H1 (cell line): ENCODE measurements around the gene FOXF1. TPM values are rescaled to one million over a fixed set of nuclear protein-coding genes. Genes with fewer than 3 reads are reported as not detected.

Source experiments
- CTCF ChIA-PET: fragments of 300-600 bp; sonication (Branson Sonifier 250); formaldehyde crosslinking; loops from one replicate; lab custom pipeline; 2021; ENCODE audit not compliant: partially characterized antibody; lab: Charles Lee
- POLR2A ChIA-PET: fragments of 300-600 bp; sonication (Branson Sonifier 250); formaldehyde crosslinking; loops from one replicate; lab custom pipeline; 2021; ENCODE audit warnings: inconsistent platforms; ENCODE audit not compliant: partially characterized antibody; lab: Charles Lee
- DNase-seq, 2 experiments: peaks; one replicate each; pipeline versions ENCODE4 v3.0.0 to v3.0.0-alpha.2; 2010 to 2022; ENCODE audit warnings: low spot score in 2 of 2, low read depth in 1 of 2, mixed read lengths in 1 of 2
- FAIRE-seq: peaks from 2 replicates; lab custom pipeline; 2011; peaks lifted over from hg19 to GRCh38; lab: Jason Lieb, UNC
- H2AFZ ChIP-seq: 2 replicates; pipeline ENCODE4 v1.8.1; 2012; ENCODE audit warnings: low read length, inconsistent platforms
- H2AK5ac ChIP-seq: 2 replicates; pipeline ENCODE4 v1.6.1; 2013; ENCODE audit warnings: low read depth, low read length
- H2BK120ac ChIP-seq: replicated peaks from 2 replicates; pipeline ENCODE3; 2013; ENCODE audit warnings: low read depth, low read length, inconsistent platforms
- H2BK12ac ChIP-seq: 2 replicates; pipeline ENCODE4 v1.6.1; 2013; ENCODE audit warnings: low read depth, low read length
- H2BK15ac ChIP-seq: 2 replicates; pipeline ENCODE4 v1.6.1; 2013; ENCODE audit warnings: low read length
- H2BK20ac ChIP-seq: 2 replicates; pipeline ENCODE4 v1.6.1; 2013; ENCODE audit warnings: low read length
- H2BK5ac ChIP-seq: 2 replicates; pipeline ENCODE4 v1.6.1; 2013; ENCODE audit warnings: low read depth, low read length
- H3K14ac ChIP-seq: 2 replicates; pipeline ENCODE4 v1.6.1; 2013; ENCODE audit warnings: inconsistent platforms; ENCODE audit not compliant: insufficient read length
- H3K18ac ChIP-seq: 2 replicates; pipeline ENCODE4 v1.6.1; 2013; ENCODE audit warnings: low read length; ENCODE audit errors: extremely low read depth
- H3K23ac ChIP-seq: 2 replicates; pipeline ENCODE4 v1.6.1; 2013; ENCODE audit warnings: inconsistent platforms; ENCODE audit not compliant: insufficient read length
- H3K23me2 ChIP-seq: 2 replicates; pipeline ENCODE4 v1.6.1; 2013; ENCODE audit warnings: low read depth, low read length
- H3K27ac ChIP-seq: 2 replicates; pipeline ENCODE4 v1.6.1; 2011; ENCODE audit warnings: low read depth, low read length, inconsistent platforms
- H3K27me3 ChIP-seq, 4 experiments: replicated peaks in 1 of 4; 1 replicate in 1 of 4; 2 replicates in 3 of 4; pipeline versions ENCODE4 v1.6.1 to v1.8.1; 2011 to 2013; ENCODE audit warnings: low read length in 3 of 4, mild to moderate bottlenecking in 3 of 4, inconsistent platforms in 2 of 4, mixed read lengths in 2 of 4, moderate library complexity in 1 of 4; ENCODE audit not compliant: control insufficient read depth in 3 of 4, insufficient read depth in 3 of 4; ENCODE audit errors: extremely low read depth in 1 of 4
- H3K36me3 ChIP-seq, 4 experiments: 2 replicates each; pipeline versions ENCODE4 v1.6.1 to v1.8.1; 2011 to 2013; ENCODE audit warnings: mild to moderate bottlenecking in 4 of 4, low read length in 3 of 4, moderate library complexity in 2 of 4, control low read depth in 1 of 4, inconsistent platforms in 1 of 4; ENCODE audit not compliant: insufficient read depth in 4 of 4, control insufficient read depth in 2 of 4
- H3K4ac ChIP-seq: replicated peaks from 2 replicates; pipeline ENCODE3; 2013; ENCODE audit warnings: low read length, low read depth, mixed read lengths, inconsistent platforms; ENCODE audit not compliant: insufficient read length
- H3K4me1 ChIP-seq, 4 experiments: replicated peaks in 1 of 4; 1 replicate in 1 of 4; 2 replicates in 3 of 4; pipeline versions ENCODE4 v1.6.1 to v1.8.1; 2011 to 2013; ENCODE audit warnings: low read length in 3 of 4, inconsistent platforms in 2 of 4, mixed read lengths in 1 of 4; ENCODE audit not compliant: insufficient read depth in 4 of 4, control insufficient read depth in 3 of 4
- H3K4me2 ChIP-seq, 2 experiments: 2 replicates each; pipeline versions ENCODE4 v1.6.1 to v1.8.1; 2011 to 2013; ENCODE audit warnings: low read depth in 2 of 2, low read length in 2 of 2, control low read depth in 1 of 2, inconsistent platforms in 1 of 2, mild to moderate bottlenecking in 1 of 2; ENCODE audit not compliant: insufficient read depth in 1 of 2
- H3K4me3 ChIP-seq, 4 experiments: fragments of 200-600, 300-600 bp in 1 of 4; sonication (generic), shearing (Covaris generic), sonication (Bioruptor Twin) in 1 of 4; 2 replicates each; pipeline versions ENCODE4 v1.5.1 to v1.8.1; 2011 to 2016; ENCODE audit warnings: low read length in 4 of 4, low read depth in 3 of 4, control low read depth in 2 of 4, inconsistent platforms in 2 of 4, mild to moderate bottlenecking in 2 of 4, mixed read lengths in 1 of 4, moderate library complexity in 1 of 4; ENCODE audit not compliant: insufficient read depth in 2 of 4; ENCODE audit errors: extremely low read depth in 1 of 4
- H3K56ac ChIP-seq: replicated peaks from 2 replicates; pipeline ENCODE3; 2013; ENCODE audit warnings: low read depth, mild to moderate bottlenecking, mixed read lengths, low read length, inconsistent platforms; ENCODE audit not compliant: insufficient read length
- H3K79me1 ChIP-seq: 2 replicates; pipeline ENCODE4 v1.6.1; 2013; ENCODE audit warnings: low read depth, low read length, control low read depth
- H3K79me2 ChIP-seq, 2 experiments: 2 replicates each; pipeline versions ENCODE4 v1.6.1 to v1.8.1; 2012 to 2013; ENCODE audit warnings: low read length in 2 of 2, mild to moderate bottlenecking in 2 of 2, inconsistent platforms in 1 of 2; ENCODE audit not compliant: insufficient read depth in 2 of 2, control insufficient read depth in 1 of 2
- H3K9ac ChIP-seq, 4 experiments: replicated peaks in 1 of 4; 1 replicate in 1 of 4; 2 replicates in 3 of 4; pipeline versions ENCODE4 v1.6.1 to v1.8.1; 2011 to 2013; ENCODE audit warnings: low read depth in 3 of 4, low read length in 3 of 4, control low read depth in 2 of 4, mild to moderate bottlenecking in 2 of 4, moderate library complexity in 2 of 4, inconsistent platforms in 1 of 4; ENCODE audit errors: extremely low read depth in 1 of 4
- H3K9me3 ChIP-seq, 2 experiments: 2 replicates each; pipeline versions ENCODE4 v1.6.1 to v1.8.1; 2012 to 2013; ENCODE audit warnings: mild to moderate bottlenecking in 2 of 2, moderate library complexity in 2 of 2, control low read depth in 1 of 2, inconsistent platforms in 1 of 2, low read depth in 1 of 2, low read length in 1 of 2, mixed read lengths in 1 of 2; ENCODE audit not compliant: insufficient read depth in 2 of 2
- H4K20me1 ChIP-seq, 2 experiments: replicated peaks in 1 of 2; 2 replicates each; pipeline versions ENCODE3 to v1.8.1; 2011 to 2013; ENCODE audit warnings: inconsistent platforms in 2 of 2, low read length in 2 of 2, mild to moderate bottlenecking in 1 of 2; ENCODE audit not compliant: insufficient read depth in 2 of 2, control insufficient read depth in 1 of 2
- H4K5ac ChIP-seq: 2 replicates; pipeline ENCODE4 v1.6.1; 2013; ENCODE audit warnings: low read length, low read depth, mixed read lengths, inconsistent platforms; ENCODE audit not compliant: insufficient read length
- H4K8ac ChIP-seq: 2 replicates; pipeline ENCODE4 v1.8.0; 2013; ENCODE audit warnings: mild to moderate bottlenecking, moderate library complexity, low read length, inconsistent platforms; ENCODE audit not compliant: insufficient read depth; ENCODE audit errors: extremely low read depth
- H4K91ac ChIP-seq: replicated peaks from 2 replicates; pipeline ENCODE3; 2013; ENCODE audit warnings: low read length, mixed read lengths, inconsistent platforms; ENCODE audit not compliant: insufficient read length
- EZH2 ChIP-seq: fragments of 200-600 bp; sonication (generic); IDR thresholded peaks from 2 replicates; pipeline ENCODE4 v1.7.1; 2012; ENCODE audit warnings: low read depth, mild to moderate bottlenecking, moderate library complexity, low read length, inconsistent platforms; ENCODE audit not compliant: severe bottlenecking
- HDAC6 ChIP-seq: IDR thresholded peaks from one replicate; pipeline ENCODE4 v1.7.1; 2012; ENCODE audit warnings: low read depth, mild to moderate bottlenecking, inconsistent platforms, low read length, moderate library complexity
- KDM5A ChIP-seq: fragments of 200-600 bp; IDR thresholded peaks from 2 replicates; pipeline ENCODE4 v1.7.1; 2012; ENCODE audit warnings: mild to moderate bottlenecking, low read length, inconsistent platforms, mixed read lengths
- MAFK ChIP-seq: IDR thresholded peaks from 2 replicates; pipeline ENCODE4 v1.6.1; 2012; ENCODE audit warnings: low read depth, mild to moderate bottlenecking, improper control_type of control experiment, low read length
- PHF8 ChIP-seq: fragments of 200-600 bp; sonication (generic); conservative IDR thresholded peaks from 2 replicates; pipeline ENCODE4 v1.7.1; 2012; ENCODE audit warnings: low read depth, mild to moderate bottlenecking, inconsistent platforms, low read length, moderate library complexity
- POLR2A ChIP-seq, 2 experiments: IDR thresholded peaks; 1 replicate in 1 of 2; 2 replicates in 1 of 2; pipeline ENCODE4 v1.6.1; 2011; ENCODE audit warnings: low read depth in 2 of 2, low read length in 2 of 2, mild to moderate bottlenecking in 2 of 2; ENCODE audit errors: control extremely low read depth in 1 of 2
- POLR2AphosphoS5 ChIP-seq: IDR thresholded peaks from 2 replicates; pipeline ENCODE4 v1.6.1; 2011; ENCODE audit warnings: low read depth, low read length
- RBBP5 ChIP-seq: IDR thresholded peaks from 2 replicates; pipeline ENCODE4 v1.7.1; 2012; ENCODE audit warnings: low read depth, mild to moderate bottlenecking, inconsistent platforms, low read length, moderate library complexity, borderline replicate concordance
- SAP30 ChIP-seq: fragments of 300-600 bp; sonication (generic); IDR thresholded peaks from 2 replicates; pipeline ENCODE4 v1.7.1; 2012; ENCODE audit warnings: low read length, moderate library complexity, mild to moderate bottlenecking, inconsistent platforms; ENCODE audit not compliant: insufficient read depth, insufficient replicate concordance
- SIN3A ChIP-seq, 2 experiments: IDR thresholded peaks in 1 of 2; conservative IDR thresholded peaks in 1 of 2; 2 replicates each; pipeline ENCODE4 v1.6.1; 2011 to 2012; ENCODE audit warnings: low read length in 2 of 2, improper control_type of control experiment in 1 of 2, low read depth in 1 of 2, mild to moderate bottlenecking in 1 of 2
- SIX5 ChIP-seq: IDR thresholded peaks from 2 replicates; pipeline ENCODE4 v1.6.1; 2011; ENCODE audit warnings: mild to moderate bottlenecking, low read depth, low read length
- SP2 ChIP-seq: IDR thresholded peaks from 2 replicates; pipeline ENCODE4 v1.6.1; 2012; ENCODE audit warnings: mild to moderate bottlenecking, low read length, inconsistent platforms
- SUZ12 ChIP-seq: fragments of 200-600 bp; sonication (generic); IDR thresholded peaks from 2 replicates; pipeline ENCODE4 v1.6.1; 2012; ENCODE audit warnings: mild to moderate bottlenecking, inconsistent platforms, low read length, moderate library complexity, mixed read lengths
- WGBS, 2 experiments: shearing (Covaris generic) in 1 of 2; methylation state at CpG; one replicate each; pipeline versions ENCODE4 v1.1.6 to v1.1.7; 2013 to 2015; ENCODE audit warnings: low lambda C conversion rate in 2 of 2, mixed read lengths in 2 of 2, inconsistent platforms in 1 of 2, low coverage in 1 of 2, missing lambda C conversion rate in 1 of 2; ENCODE audit not compliant: insufficient replicate concordance in 2 of 2, insufficient coverage in 1 of 2, insufficient read length in 1 of 2; ENCODE audit errors: extremely low coverage in 1 of 2, missing lambda C conversion rate in 1 of 2; 5-methylcytosine and 5-hydroxymethylcytosine counted together
- polyA plus RNA-seq, 7 experiments: library from polyadenylated mRNA; depleted of rRNA in 3 of 7; stranded (reverse) in 5 of 7; unstranded in 2 of 7; fragments of >200 nt in 5 of 7; fragments of 200-250 nt in 2 of 7; gene quantifications; 1 replicate in 5 of 7; 2 replicates in 1 of 7; 4 replicates in 1 of 7; pipeline versions ENCODE4 v1.2.1 to v1.2.3, GENCODE V29; 2011 to 2013; ENCODE audit warnings: missing spikeins in 2 of 7, mixed read lengths in 2 of 7
- total RNA-seq: library from RNA; stranded (reverse); fragmentation: NEBNext Ultra II Directional; extraction: Animal tissue kit (Norgen Biotek cat#: 25700); gene quantifications from 2 replicates; pipeline ENCODE4 v1.2.1, GENCODE V29; 2021
- TF ChIP-seq, protein P1 (sequence below): IDR thresholded peaks from 2 replicates; pipeline ENCODE4 v1.6.1; 2011; ENCODE audit warnings: low read depth, mild to moderate bottlenecking, low read length; ENCODE audit not compliant: insufficient read depth

The FOXF1 gene
- total and polyA plus RNA-seq, 2 of the 8 experiments (the other 6 are each of a cell fraction or from before 2014, with no cell fraction given) = 0.02 TPM; not detected in 1

- Histone ChIP-seq H4K8ac (no peak overlapping the region), H2AK5ac (no peak overlapping the region), H4K20me1 (peaks cover 2 to 5% of the 10 kb centered on the region in 2 experiments), H3K18ac (no peak overlapping the region), H3K9ac (no peak overlapping the region), H3K56ac (no peak overlapping the region), H3K23ac (no peak overlapping the region), H3K79me2 (no peaks in the 10 kb centered on the region), H3K36me3 (no peaks in the 10 kb centered on the region), H2AFZ (no peak overlapping the region), H3K9me3 (peaks cover 9 to 10% of the 10 kb centered on the region in 2 experiments), H3K27me3 (peaks cover 0 to 23% (median 10%) of the 10 kb centered on the region in 4 experiments; a peak in 6 of 7 replicates), H3K23me2 (peaks cover 3% of the 10 kb centered on the region; the same call in 1 of the 2 replicates), H2BK15ac (no peak overlapping the region), H3K79me1 (no peaks in the 10 kb centered on the region), H2BK20ac (no peak overlapping the region), H3K4me2 (no peak overlapping the region), H3K4ac (no peak overlapping the region), H4K91ac (no peak overlapping the region), H2BK120ac (no peak overlapping the region), H3K4me3 (no peak overlapping the region), H2BK12ac (no peak overlapping the region), H3K14ac (no peak overlapping the region), H3K27ac (no peak overlapping the region), H2BK5ac (no peak overlapping the region), H3K4me1 (peaks cover 0 to 4% (median 0%) of the 10 kb centered on the region in 4 experiments; a peak in 1 of 7 replicates), H4K5ac (no peak overlapping the region)
- FAIRE-seq (no peak), DNase-seq (no peak)
- 68% methylated on average over 3 of the region's 3 CpGs; no CpG with 5 or more reads in 1 of the 2 experiments for WGBS, 2 experiments
- POLR2A ChIA-PET = no interaction called here
- CTCF ChIA-PET = no interaction called here
- TF ChIP-seq PHF8 = no peak
- TF ChIP-seq EZH2 = no peak
- no peak for TF ChIP-seq MAFK
- no peak for TF ChIP-seq SAP30
- no peak for TF ChIP-seq POLR2AphosphoS5
- TF ChIP-seq RBBP5 = no peak
- no peak for TF ChIP-seq SIX5
- TF ChIP-seq SUZ12 = no peak
- no peak for TF ChIP-seq KDM5A
- TF ChIP-seq SP2 = no peak
- no peak for TF ChIP-seq HDAC6
- TF ChIP-seq, protein P1, sequence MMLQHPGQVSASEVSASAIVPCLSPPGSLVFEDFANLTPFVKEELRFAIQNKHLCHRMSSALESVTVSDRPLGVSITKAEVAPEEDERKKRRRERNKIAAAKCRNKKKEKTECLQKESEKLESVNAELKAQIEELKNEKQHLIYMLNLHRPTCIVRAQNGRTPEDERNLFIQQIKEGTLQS = no peak
- no peak for TF ChIP-seq POLR2A (IDR thresholded peaks at IDR 0.05; ENCODE audit: control extremely low read depth in 1 of 2, low read depth in 2 of 2, low read length in 2 of 2)
- TF ChIP-seq SIN3A (conservative IDR thresholded peaks at IDR 0.05 in 1 of 2, IDR thresholded peaks at IDR 0.05 in 1 of 2; ENCODE audit: low read depth in 1 of 2, low read length in 2 of 2) = no peak
These were observed 24.6 kb upstream of the FOXF1 start for GRCh38 chr16:86485746-86486145.
